ENCODE results near the gene TPRN. TPM values are rescaled to one million over a fixed set of nuclear protein-coding genes. Genes with fewer than 3 reads are reported as not detected.

TPRN gene
- total RNA-seq, 2 donors from 2014 or later, result 6.4 to 6.8 TPM

DNA sequence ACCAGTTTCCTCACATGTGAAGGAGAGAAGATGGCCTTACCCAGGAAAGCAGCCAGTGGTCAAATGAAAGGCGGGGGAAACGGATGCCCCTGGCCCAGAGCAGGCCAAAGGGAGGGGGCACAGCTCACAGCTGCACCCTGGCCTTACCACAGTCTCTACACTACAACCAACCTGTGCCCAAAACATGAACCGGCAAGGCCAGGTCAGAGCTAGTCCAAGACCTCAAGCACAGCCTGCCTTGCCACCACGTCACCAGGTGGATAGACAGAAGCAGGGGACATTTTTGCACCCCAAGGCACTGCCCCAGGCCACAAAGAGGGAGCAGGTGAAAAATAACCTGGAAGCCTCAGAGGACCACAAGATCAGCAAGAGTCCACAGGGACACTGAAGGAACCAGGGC, 57.1 kb downstream of the TPRN start:
- H3K36me3 ChIP-seq, result no peaks in the 10 kb centered on the region
- peaks cover 0 to 8% of the 10 kb centered on the region in 2 donors for H3K27me3 ChIP-seq
- TF ChIP-seq, protein P1, sequence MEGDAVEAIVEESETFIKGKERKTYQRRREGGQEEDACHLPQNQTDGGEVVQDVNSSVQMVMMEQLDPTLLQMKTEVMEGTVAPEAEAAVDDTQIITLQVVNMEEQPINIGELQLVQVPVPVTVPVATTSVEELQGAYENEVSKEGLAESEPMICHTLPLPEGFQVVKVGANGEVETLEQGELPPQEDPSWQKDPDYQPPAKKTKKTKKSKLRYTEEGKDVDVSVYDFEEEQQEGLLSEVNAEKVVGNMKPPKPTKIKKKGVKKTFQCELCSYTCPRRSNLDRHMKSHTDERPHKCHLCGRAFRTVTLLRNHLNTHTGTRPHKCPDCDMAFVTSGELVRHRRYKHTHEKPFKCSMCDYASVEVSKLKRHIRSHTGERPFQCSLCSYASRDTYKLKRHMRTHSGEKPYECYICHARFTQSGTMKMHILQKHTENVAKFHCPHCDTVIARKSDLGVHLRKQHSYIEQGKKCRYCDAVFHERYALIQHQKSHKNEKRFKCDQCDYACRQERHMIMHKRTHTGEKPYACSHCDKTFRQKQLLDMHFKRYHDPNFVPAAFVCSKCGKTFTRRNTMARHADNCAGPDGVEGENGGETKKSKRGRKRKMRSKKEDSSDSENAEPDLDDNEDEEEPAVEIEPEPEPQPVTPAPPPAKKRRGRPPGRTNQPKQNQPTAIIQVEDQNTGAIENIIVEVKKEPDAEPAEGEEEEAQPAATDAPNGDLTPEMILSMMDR (IDR thresholded peaks at IDR 0.05), result no peak
- DNase-seq (ENCODE audit: low spot score), result no peak
- H3K4me3 ChIP-seq, result no peak overlapping the region
- no peaks in the 10 kb centered on the region for H3K9me3 ChIP-seq
- peaks cover 0 to 6% of the 10 kb centered on the region in 2 donors for H3K4me1 ChIP-seq
- H3K27ac ChIP-seq, result no peak overlapping the region

DNA sequence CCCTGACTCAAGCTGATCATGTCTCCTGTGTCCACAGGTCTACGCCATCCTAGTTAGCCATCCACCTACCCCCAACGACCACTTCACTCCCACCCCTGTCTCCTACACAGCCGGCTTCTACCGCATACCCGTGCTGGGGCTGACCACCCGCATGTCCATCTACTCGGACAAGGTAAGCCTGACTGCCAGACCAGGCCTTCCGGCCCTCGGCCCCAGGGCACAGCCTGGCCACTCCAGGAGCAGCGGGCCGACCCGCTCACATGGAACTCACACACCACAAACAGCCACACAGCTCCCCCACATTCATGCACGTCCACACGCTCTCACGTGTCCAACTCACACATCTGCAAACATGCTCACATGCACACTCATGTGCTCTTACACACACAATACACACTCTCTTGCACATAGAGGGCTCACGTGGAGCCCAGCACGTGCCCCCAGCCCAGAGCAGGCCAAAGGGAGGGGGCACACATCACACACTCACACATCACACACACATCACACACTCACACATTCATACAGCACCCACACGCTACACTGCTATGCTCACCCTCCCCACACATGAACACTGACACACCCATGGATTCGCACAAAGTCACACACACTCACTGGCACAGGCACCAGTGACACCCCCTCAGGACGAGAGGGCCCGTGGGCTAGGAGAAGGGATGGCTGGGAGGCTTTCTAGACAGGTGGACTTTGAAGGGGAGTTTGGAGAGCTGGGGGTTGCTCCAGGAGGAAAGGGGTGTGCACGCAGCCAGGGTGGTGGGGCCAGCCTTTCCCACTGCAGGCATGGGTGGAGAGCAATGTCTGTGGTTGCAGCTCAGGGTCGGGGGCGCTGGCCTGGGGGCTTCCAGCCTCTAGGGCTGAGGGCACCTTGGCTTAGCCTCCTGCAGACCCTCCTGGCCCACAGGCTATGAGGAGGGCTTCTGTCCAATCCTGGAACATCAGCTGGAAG, 58.3 kb downstream of the TPRN start:
- Histone ChIP-seq H3K36me3 (no peaks in the 10 kb centered on the region), H3K4me1 (peaks cover 0 to 8% of the 10 kb centered on the region in 2 donors), H3K9me3 (no peaks in the 10 kb centered on the region), H3K27me3 (peaks cover 8 to 16% of the 10 kb centered on the region in 2 donors), H3K27ac (no peak overlapping the region), H3K4me3 (no peak overlapping the region)
- no peak for DNase-seq (ENCODE audit: low spot score)
- TF ChIP-seq, protein P1 (IDR thresholded peaks at IDR 0.05), result no peak

Small RNA genes lying within 50 kb of the gene (microRNA-seq; reads per million reads assigned to microRNA genes)
- 0 reads per million in 2 donors for gene MIR3621 (ENCODE audit: borderline number of aligned reads in 2 of 2, borderline replicate concordance in 1 of 2)

Other genes starting within 250 kb of the TPRN start
- gene LCN12, start 248.5 kb downstream of the TPRN start, total RNA-seq, result 10 to 100 TPM; 10.8 to 11.3 TPM
- gene PTGDS, start 223.2 kb downstream of the TPRN start, total RNA-seq, result 1,000 to 10,000 TPM; 1,799 to 2,426 TPM
- 1 to 10 TPM in 1 of 2 donors, under 1 TPM in 1; 0.24 to 1.1 TPM for gene LCNL1, start 217.7 kb downstream of the TPRN start, total RNA-seq
- 10 to 100 TPM; 27.4 to 37.5 TPM for gene PAXX, start 208.3 kb downstream of the TPRN start, total RNA-seq
- gene CLIC3, start 204.2 kb downstream of the TPRN start, total RNA-seq, result 10 to 100 TPM in 1 of 2 donors, 1 to 10 TPM in 1; 6.5 to 11.8 TPM
- gene ABCA2, start 172.5 kb downstream of the TPRN start, total RNA-seq, result 10 to 100 TPM; 28.3 to 28.5 TPM
- under 1 TPM in 1 of 2 donors, not detected in 1; 0.28 TPM for gene FUT7, start 168.7 kb downstream of the TPRN start, total RNA-seq
- gene NPDC1, start 154.6 kb downstream of the TPRN start, total RNA-seq, result 10 to 100 TPM; 49.7 to 57.8 TPM
- under 1 TPM; 0.41 to 0.67 TPM for gene ENTPD2, start 146.7 kb downstream of the TPRN start, total RNA-seq
- gene SAPCD2, start 130.2 kb downstream of the TPRN start, total RNA-seq, result under 1 TPM; 0.12 to 0.63 TPM
- gene UAP1L1, start 123.2 kb downstream of the TPRN start, total RNA-seq, result 1 to 10 TPM; 4.3 to 6.3 TPM
- 10 to 100 TPM; 20.9 to 26.8 TPM for gene MAN1B1, start 113.8 kb downstream of the TPRN start, total RNA-seq
- gene DPP7, start 86.0 kb downstream of the TPRN start, total RNA-seq, result 100 to 1,000 TPM; 165 to 188 TPM
- not detected for gene GRIN1, start 61.6 kb downstream of the TPRN start, total RNA-seq
- gene LRRC26, start 30.7 kb downstream of the TPRN start, total RNA-seq, result not detected
- gene TMEM210, start 28.7 kb downstream of the TPRN start, total RNA-seq, result not detected
- 10 to 100 TPM; 10.8 to 12.1 TPM for gene ANAPC2, start 12.2 kb downstream of the TPRN start, total RNA-seq
- gene SSNA1, start 12.1 kb downstream of the TPRN start, total RNA-seq, result 10 to 100 TPM; 67.1 to 72.0 TPM
- gene TMEM203, start 4.9 kb upstream of the TPRN start, total RNA-seq, result 10 to 100 TPM; 31.4 to 33.9 TPM
- gene NDOR1, start 5.0 kb upstream of the TPRN start, total RNA-seq, result 1 to 10 TPM; 6.6 TPM
- 1 to 10 TPM; 5.9 to 7.9 TPM for gene RNF208, start 21.5 kb upstream of the TPRN start, total RNA-seq
- under 1 TPM; 0.35 to 0.85 TPM for gene CYSRT1, start 24.4 kb upstream of the TPRN start, total RNA-seq
- gene RNF224, start 26.8 kb upstream of the TPRN start, total RNA-seq, result not detected
- not detected for gene SLC34A3, start 30.2 kb upstream of the TPRN start, total RNA-seq
- 100 to 1,000 TPM; 310 to 394 TPM for gene TUBB4B, start 40.5 kb upstream of the TPRN start, total RNA-seq
- not detected for gene STPG3, start 50.5 kb upstream of the TPRN start, total RNA-seq
- gene NELFB, start 54.6 kb upstream of the TPRN start, total RNA-seq, result 10 to 100 TPM; 30.0 to 38.0 TPM
- 10 to 100 TPM in 1 of 2 donors, 1 to 10 TPM in 1; 9.4 to 16.8 TPM for gene TOR4A, start 77.0 kb upstream of the TPRN start, total RNA-seq
- gene NRARP, start 101.5 kb upstream of the TPRN start, total RNA-seq, result 10 to 100 TPM in 1 of 2 donors, 1 to 10 TPM in 1; 5.6 to 13.3 TPM
- gene EXD3, start 222.4 kb upstream of the TPRN start, total RNA-seq, result 1 to 10 TPM; 5.9 to 6.0 TPM
- gene NOXA1, start 222.7 kb upstream of the TPRN start, total RNA-seq, result 1 to 10 TPM in 1 of 2 donors, under 1 TPM in 1; 0.94 to 3.4 TPM
- gene ENTPD8, start 240.6 kb upstream of the TPRN start, total RNA-seq, result not detected